ENCODE data around the gene DRAM1.

Gene DRAM1

DNA sequence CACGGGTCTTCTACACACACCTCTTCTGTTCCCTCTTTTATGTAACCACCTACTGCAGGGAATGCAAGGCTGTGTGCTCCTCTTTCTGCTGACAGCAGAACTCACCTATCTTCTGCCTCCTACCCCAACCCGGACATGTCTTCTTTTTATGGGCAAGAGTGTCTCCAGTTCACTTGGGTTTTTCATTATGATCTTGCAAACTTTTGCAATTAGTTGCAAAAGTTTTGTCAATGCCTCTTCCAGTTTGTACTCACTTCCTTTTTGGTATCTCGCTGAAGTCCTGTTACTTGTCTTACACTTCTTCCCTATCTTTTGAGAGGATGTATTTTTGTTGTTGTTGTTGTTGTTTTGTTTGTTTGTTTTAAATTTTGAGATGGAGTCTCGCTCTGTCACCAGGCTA, 50.6 kb downstream of the DRAM1 start:
- TF ChIP-seq, protein P1, sequence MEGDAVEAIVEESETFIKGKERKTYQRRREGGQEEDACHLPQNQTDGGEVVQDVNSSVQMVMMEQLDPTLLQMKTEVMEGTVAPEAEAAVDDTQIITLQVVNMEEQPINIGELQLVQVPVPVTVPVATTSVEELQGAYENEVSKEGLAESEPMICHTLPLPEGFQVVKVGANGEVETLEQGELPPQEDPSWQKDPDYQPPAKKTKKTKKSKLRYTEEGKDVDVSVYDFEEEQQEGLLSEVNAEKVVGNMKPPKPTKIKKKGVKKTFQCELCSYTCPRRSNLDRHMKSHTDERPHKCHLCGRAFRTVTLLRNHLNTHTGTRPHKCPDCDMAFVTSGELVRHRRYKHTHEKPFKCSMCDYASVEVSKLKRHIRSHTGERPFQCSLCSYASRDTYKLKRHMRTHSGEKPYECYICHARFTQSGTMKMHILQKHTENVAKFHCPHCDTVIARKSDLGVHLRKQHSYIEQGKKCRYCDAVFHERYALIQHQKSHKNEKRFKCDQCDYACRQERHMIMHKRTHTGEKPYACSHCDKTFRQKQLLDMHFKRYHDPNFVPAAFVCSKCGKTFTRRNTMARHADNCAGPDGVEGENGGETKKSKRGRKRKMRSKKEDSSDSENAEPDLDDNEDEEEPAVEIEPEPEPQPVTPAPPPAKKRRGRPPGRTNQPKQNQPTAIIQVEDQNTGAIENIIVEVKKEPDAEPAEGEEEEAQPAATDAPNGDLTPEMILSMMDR (conservative IDR thresholded peaks at IDR 0.05; ENCODE audit: control insufficient read depth, insufficient read depth, low read depth, low read length) = no peak
- DNase-seq (ENCODE audit: low read depth) = no peak
- H3K4me3 ChIP-seq (ENCODE audit: control insufficient read depth, low read depth, low read length) = no peak overlapping the region

DNA sequence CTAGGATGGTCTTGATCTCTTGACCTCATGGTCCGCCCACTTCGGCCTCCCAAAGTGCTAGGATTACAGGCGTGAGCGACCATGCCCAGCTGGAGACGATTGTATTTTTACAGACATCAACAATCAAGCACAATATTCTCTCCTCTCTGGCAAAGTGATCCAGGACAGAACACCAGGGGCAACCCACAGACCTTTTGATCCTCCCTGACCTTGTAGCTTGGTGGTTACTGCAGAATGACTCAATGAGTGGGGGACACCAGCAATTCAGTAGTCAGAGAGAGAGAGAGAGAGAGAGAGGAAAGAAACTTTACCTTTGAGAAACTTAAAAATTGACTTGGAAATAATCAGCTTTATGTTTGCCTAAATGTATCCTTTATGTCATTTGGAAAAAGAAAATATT, 51.2 kb downstream of the DRAM1 start:
- H3K4me3 ChIP-seq (ENCODE audit: control insufficient read depth, low read depth, low read length) = no peak overlapping the region
- DNase-seq (ENCODE audit: low read depth) = no peak
- TF ChIP-seq, protein P1 (conservative IDR thresholded peaks at IDR 0.05; ENCODE audit: control insufficient read depth, insufficient read depth, low read depth, low read length) = no peak

DNA sequence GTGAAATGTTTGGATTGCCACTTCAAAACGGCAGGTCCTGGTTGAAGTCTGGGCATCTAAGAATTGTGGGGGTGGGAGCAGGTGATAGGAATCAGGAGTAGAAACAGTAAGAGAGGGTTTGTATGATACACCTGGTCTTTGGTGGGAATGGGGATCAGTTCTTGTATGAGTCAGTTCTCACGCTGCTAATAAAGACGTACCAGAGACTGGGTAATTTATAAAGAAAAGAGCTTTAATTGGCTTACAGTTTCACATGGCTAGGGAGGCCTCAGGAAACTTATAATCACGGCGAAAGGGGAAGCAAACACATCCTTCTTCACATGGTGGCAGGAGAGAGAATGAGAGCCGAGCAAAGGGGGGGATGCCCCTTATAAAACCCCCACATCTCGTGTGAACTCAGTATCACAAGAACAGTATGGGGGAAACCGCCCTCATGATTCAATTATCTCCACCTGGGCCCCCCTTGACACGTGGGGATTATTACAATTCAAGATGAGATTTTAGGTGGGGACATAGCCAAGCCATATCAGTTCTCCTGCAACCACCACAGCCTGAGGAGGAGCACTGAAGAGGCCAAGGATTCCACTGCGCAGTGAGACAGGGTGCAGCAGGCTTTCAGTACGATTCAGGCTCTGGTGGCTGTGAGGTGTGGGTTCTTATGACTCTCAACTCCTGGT, 52.1 kb downstream of the DRAM1 start:
- TF ChIP-seq, protein P1 (conservative IDR thresholded peaks at IDR 0.05; ENCODE audit: control insufficient read depth, insufficient read depth, low read depth, low read length) = no peak
- no peak overlapping the region for H3K4me3 ChIP-seq (ENCODE audit: control insufficient read depth, low read depth, low read length)
- no peak for DNase-seq (ENCODE audit: low read depth)

DNA sequence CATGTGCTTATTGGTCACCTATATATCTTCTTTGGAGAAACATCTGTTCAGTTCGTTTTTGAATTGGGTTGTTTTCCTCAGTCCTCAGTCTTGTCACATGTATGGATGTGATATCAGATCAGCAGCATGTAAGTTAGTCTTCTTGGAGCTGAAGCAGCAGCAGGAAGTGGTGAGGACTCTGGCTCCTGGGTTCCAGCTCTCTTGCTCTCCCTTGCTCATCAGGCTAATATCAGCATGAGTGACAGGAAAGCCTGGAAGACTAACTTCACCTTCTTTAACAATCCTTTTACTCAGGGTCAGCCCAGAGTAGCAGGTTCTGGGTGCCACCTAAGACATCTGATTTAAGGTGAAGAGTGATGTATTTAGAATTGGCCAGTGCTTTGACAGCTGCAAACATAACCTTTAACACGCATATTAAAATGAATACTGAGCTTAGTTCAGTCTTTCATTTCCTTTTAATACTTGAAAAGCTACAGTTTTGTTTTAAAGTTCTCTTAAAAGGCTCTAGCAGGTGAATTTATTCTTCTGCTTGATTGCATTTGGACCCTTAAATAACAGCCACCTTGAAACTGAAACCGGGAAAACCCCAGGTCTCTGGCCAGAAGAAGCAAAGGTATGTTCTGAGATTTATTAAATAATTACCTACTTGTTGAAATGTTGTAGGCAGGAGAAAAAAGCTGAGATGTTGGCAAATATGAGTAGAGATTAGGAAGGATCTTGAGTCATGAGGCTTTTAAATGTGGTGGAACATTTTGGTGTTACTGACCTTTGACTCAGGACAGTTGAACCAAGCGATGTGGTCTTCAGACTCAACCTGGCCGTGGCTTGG, 54.3 kb downstream of the DRAM1 start:
- H3K4me3 ChIP-seq (ENCODE audit: control insufficient read depth, low read depth, low read length) = no peak overlapping the region
- no peak for DNase-seq (ENCODE audit: low read depth)
- TF ChIP-seq, protein P1 (conservative IDR thresholded peaks at IDR 0.05; ENCODE audit: control insufficient read depth, insufficient read depth, low read depth, low read length) = no peak

DNA sequence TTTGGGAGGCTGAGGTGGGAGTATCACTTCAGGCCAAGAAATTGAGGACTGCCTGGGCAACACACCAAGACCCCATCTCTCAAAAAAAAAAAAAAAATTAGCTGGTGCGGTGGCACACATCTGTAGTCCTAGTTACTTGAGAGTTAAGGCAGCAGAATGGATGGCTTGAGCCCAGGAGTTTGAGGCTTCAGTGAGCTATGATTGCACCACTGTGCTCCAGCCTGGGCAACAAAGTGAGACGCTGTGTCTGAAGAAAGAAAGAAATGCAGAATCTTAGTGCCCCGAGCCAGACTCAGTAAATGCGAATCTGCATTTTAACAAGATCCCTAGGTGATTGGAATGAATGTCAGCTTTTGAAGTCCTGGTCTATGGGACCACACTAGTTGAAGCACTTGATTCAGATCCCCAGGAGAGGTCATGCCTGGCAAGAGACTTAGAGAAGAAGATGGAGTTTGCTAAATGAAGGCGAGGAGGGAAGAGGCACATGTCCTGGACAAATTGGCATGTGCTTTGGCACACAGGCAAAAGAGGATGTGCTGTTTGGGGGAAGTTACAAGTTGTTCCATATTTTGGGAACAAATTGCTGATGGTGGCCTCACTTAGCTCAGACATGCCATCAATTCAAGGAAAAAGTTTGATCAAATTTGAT, 56.6 kb downstream of the DRAM1 start:
- TF ChIP-seq, protein P1 (conservative IDR thresholded peaks at IDR 0.05; ENCODE audit: control insufficient read depth, insufficient read depth, low read depth, low read length) = no peak
- DNase-seq (ENCODE audit: low read depth) = no peak
- no peak overlapping the region for H3K4me3 ChIP-seq (ENCODE audit: control insufficient read depth, low read depth, low read length)

DNA sequence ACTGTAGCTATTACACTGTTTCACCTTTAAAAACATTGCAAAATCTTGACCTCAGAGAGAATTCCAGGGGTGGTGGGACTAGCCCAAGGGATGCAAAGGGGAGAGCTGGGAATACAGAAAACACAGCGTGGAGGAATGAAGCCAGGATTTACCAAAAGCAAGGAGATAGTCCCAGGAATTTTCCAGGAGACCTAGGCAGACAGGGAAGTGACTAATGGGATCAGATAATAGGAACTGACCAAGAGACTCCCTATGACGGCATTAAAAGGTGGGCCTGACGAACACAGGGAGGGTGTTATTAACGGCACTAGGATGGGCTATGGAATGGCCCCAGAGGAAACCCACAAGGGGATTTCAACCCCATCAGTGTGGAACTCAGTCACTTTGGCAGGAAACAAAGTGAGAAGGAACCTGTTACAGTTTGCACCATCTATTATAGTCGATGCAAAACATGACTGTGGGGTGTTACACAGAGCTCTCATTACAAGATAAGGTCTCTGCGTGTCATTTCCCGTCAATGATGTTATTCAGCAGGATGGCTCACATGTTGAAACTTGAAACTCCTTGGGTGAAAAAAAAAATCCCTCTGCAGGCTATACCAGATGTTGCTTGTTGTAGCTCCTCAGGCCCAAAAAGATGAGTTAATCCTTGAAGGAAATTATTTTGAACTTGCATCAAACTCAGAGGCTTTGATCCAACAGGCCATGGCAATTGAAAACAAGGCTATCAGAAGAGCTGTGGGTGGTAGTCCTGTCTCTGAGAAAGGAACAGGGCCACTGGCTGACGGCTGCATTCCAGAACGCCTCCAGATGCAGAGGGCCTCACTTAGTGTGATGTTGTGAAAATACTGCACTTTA, 58.7 kb downstream of the DRAM1 start:
- TF ChIP-seq, protein P1 (conservative IDR thresholded peaks at IDR 0.05; ENCODE audit: control insufficient read depth, insufficient read depth, low read depth, low read length) = no peak
- peak; percentile 98 for DNase-seq (ENCODE audit: low read depth)
- H3K4me3 ChIP-seq (ENCODE audit: control insufficient read depth, low read depth, low read length) = no peak overlapping the region
